HG02623 (cell line): ENCODE data around the gene ARHGAP25.
A peak's percentile ranks its signal among the peaks of the same experiment; 100 is the strongest.

ENCODE experiments used
- ATAC-seq: cut with Tn5 transposase; IDR thresholded peaks from one replicate; pipeline ENCODE4 v1.9.1; 2021; ENCODE audit warnings: moderate library complexity; ENCODE audit not compliant: unreplicated experiment

Gene ARHGAP25, protein sequence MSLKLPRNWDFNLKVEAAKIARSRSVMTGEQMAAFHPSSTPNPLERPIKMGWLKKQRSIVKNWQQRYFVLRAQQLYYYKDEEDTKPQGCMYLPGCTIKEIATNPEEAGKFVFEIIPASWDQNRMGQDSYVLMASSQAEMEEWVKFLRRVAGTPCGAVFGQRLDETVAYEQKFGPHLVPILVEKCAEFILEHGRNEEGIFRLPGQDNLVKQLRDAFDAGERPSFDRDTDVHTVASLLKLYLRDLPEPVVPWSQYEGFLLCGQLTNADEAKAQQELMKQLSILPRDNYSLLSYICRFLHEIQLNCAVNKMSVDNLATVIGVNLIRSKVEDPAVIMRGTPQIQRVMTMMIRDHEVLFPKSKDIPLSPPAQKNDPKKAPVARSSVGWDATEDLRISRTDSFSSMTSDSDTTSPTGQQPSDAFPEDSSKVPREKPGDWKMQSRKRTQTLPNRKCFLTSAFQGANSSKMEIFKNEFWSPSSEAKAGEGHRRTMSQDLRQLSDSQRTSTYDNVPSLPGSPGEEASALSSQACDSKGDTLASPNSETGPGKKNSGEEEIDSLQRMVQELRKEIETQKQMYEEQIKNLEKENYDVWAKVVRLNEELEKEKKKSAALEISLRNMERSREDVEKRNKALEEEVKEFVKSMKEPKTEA

DNA sequence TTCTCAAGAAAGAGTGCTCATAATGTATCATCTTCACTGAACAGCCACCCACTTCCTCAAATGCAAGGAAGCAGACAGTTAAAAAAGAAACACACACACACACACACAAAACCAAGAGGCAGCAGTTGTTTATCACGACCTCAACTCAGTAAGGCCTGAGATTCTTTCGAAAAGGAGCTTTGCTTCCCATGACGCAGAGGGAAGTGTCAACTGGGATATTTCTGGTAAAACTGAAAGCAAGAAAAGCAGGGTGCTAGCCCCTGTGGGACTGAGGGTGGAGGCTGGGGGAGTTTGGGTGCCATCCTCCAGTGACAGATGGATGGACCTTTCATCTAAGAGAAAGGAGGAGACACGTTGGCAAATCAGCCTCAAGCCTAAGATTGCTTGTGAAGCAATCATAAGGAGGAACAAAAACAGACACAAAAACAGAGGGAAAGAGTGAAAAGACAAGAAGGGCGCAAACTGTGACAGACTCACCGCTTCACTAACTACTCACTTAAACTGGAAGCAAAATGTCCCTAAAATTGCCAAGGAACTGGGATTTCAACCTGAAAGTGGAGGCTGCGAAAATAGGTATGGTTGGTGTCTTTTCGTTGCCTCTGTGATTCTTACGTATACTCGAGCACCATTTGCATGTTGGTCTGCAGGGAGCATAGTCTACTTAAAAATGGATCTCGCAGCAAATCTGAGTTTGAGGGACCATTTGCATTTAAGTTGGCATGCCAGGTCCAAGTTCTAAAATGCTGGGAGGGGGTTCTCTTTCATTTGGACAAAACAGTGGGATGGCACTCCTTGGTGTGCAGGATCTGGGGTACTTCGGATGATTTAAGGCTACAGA is at the start of gene ARHGAP25:
ARHGAP25 (plus strand) TSS at position 124 of the 838 bp plus-strand sequence; CDS start at position 513, 389 bp downstream.
- peak; percentile 44 for ATAC-seq

DNA sequence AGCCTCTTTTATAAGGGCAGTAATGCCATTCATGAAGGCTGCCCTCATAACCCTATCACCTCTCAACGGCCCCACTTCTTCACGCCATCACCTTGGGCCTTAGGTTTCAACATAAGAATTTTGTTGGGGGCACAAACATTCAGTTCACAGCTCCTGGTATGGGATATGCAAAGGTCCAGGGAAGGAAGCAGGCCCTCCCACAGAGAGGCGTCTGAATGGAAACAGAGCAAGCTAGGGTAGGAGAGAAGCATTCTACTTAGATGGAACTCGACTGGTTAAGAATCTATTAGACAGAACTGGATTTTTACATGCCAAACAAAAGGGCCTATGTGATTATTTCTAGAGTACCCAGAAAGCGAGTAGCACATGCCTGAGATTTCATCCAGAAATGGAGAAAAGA is 48.4 kb upstream of the ARHGAP25 start:
- ATAC-seq = no peak

DNA sequence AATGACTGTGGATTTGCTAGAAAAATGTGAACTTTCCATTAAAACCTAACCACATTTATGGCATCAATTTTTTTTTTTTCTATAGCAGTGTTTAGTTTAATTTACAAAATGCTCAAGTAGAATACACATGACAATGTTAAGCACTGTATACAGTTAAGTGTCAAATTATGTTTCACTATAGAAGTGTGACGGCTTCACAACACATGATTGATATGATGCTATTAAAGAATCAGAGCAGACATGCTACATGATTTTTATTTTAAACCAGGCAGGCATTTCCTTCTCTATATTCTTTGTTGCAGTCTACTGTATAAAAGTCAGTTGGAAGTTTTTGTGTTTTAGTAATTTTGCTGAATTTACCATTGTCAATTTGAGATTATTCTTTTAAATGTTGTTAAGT is 47.6 kb upstream of the ARHGAP25 start:
- ATAC-seq = no peak

DNA sequence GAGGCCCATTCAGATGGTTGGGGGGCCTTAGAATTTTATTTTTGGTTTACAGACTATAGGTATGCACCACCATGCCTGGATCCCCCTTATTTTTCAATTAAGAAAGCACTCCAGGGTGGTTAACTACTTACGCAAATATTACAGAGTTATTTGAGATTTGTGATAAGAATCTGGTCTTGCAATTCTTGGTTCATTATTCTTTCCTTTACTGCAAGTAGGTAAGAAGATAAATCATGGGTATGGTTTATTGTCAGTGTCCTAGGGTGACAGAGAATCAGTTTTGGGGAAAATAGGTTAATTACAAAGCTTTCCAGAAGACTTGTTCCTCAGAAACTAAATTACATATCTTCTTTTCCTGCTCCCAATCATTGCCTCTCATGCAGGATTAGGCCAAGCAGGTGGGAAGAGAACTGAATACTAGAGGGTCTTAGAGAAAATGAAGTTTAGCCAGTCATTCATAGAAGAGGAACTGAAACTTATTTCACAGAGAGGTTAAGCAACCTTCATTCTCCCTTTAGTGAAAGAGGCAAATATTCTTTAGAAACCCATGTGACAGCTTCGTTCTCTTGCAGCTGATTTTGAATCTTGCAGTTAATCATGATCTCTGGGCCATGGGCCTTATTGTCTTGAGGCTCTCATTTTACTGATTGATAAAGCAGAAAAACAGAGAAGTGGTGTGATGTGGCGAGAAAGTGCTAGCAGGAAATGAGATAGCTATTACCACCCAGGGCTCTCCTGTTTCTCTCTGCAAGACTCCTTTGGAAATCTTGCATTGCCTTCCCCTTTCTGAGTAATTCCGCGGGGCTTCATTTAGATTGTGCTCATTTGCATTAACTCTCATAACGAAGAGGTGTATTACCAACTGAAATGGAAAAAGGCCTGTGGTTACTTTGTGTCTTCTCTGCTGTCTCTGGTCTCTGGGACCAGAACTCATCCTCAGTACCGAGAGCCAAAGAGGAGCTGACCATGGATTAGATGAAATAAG is 44.8 kb upstream of the ARHGAP25 start:
- ATAC-seq = peak; percentile 90

DNA sequence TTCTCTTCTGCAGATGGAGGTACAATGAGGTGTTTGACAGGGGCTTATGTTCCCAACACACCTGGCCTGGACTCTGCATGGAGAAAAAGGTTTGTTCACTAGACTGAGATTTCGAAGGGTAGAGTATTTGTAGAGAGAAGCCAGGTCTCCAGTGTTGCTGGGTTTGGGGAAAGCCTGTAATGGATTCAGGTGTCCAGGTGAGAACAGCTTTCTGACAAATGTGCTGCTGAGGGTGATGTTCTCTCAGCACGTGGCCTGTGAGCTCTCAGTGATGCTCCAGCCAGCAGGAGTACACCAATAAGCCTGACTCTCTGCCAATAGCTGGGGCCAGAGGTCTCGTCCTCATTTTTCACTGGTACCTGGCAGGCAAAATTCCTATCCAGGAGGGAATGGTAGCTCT is 43.8 kb upstream of the ARHGAP25 start:
- ATAC-seq = no peak

DNA sequence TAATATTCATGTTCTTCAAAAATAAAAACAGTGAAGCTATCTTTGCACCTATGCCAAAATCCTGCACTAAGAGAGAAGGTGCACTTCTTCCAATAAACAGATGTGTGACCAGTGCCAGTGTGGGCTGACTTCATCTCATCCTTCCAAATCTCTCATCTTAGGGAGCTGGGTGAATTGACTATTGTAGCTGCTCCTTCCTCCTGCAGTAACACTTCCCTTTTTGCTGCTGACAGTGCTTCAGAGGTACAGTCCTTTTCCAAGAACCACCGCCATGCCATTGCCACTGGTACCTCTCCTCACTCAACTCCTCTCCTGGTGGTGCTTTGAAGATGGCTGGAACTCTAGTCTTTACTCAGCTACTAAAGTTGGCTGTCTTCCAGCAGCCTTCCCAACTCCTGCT is 42.1 kb upstream of the ARHGAP25 start:
- no peak for ATAC-seq

DNA sequence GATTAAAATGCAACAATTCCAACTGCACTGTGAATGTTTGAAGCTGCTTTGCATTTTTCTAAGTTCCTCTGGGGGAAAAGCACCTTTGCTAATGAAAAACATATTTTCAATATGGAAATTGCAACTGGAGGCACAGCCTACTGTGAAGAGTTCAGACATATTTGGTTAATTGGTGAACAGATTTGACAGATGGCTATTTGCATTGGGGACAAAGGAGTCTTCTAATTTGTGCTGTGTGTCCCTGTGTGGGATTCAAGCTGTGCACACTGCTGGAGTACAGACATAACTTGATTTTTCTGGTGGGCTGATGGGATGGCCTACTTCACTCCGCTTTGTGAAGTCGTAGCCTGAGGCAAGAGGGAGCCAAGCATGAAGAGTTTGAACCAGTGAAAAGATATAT is 40.7 kb upstream of the ARHGAP25 start:
- ATAC-seq = no peak

DNA sequence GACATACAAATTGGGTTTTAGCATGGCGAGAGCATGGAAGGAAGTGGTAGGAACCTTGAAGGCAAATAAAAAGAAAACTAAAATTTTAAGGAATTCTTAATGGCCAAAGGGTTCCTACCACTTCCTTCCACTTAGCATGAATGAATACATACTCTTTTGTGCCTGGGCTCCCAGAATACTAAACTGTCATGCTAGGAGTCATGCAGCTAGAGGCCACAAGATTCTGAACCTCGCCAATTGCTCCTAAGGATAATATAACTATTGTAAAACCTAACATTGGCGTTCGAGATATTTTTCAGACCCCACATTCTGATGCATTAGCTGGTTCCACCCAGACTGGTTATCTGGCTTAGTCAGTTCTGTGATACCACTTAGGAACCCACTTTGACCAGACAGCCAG is 38.6 kb upstream of the ARHGAP25 start:
- no peak for ATAC-seq

DNA sequence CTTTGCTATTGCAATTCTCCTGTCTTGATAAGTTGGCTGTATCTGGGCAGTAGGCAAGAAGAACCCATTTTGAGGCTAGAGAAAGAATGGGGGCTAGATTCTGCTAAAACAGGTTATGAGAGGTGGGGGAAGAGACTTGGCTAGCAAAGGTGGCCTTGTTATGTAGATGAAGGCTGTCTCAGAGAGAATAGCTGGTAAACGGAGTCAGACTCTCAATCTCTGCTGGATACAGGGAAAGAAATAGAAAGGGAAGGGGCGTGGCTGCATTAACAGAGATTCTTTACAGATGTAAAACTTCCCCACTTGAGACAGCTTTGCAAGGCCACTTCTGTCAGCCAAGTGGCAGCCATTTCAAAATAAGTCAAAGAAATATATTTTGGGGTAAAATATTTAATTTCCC is 38.1 kb upstream of the ARHGAP25 start:
- ATAC-seq = no peak

DNA sequence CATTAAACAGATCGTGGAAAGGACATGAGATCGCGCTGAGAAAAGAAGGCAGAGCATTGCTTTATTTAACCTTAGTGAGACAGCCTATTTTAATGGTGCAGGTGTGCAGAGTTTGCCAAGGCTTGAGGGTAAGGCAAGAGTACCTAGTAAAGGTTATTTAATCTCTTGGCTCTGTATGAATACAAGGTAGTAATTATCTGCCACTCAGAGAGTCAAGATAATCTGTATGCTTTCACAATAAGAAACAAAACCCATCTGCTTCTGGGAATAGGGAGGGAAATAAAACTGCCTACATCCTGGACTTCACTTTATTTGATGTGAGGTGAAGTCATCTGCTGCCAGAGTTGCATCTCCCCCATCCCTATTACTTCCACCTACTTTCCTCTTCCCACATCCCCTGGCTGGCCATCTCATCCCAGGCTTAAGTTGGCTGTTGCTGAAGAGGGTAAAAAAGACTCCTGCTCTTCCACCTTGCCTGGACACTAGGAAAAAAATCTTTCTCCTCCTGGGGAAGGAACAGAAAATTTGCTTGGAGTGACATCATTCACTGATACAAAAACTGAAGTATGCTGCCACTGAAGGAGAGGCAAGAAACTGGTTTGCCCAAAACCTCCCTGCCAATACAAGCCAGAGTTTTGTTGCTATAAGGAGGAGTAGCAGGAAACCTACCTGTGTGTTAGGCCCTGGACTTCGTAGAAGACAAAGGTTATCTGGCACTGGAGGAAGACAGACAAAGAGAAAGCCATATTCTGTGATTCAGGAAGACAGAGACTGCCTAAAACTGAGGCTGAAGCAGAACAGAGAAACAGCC is 35.8 kb upstream of the ARHGAP25 start:
- no peak for ATAC-seq

DNA sequence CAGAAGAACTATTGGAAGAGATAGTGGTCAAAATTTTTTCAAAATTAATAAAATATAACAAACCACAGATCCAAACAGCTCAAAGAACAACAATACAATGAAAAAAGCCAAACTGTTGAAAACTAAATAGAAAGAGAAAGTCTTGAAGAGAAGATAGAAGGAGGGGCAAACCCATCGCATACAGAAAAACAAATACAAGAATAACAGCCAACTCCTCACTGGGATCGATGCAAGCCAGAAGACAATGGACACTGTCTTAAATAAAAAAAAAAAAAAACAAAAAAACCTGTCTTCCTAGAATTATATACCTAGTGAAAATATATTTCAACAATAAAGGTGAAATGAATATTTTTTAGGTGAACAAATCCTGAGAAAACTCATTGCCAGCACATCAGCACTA is 34.1 kb upstream of the ARHGAP25 start:
- ATAC-seq = no peak

DNA sequence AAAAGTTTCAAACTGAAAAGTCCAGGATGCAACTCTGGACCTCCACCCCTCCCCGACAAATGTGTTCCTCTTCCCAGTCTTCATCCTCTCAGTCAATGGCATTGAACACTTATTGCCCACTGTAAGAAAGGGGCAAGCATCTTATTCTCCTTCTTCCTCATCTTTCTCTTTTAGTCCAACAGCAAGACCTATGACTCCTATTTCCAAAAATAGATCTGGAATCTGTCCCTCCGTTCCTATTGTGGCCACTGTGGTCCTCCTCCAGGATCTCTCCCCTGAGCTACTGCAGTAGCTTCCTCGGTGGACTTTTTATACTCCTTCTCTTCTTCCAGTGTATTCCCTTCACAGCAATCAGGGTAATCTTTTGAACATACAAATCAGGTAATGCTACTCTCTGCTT is 28.0 kb upstream of the ARHGAP25 start:
- ATAC-seq = no peak

DNA sequence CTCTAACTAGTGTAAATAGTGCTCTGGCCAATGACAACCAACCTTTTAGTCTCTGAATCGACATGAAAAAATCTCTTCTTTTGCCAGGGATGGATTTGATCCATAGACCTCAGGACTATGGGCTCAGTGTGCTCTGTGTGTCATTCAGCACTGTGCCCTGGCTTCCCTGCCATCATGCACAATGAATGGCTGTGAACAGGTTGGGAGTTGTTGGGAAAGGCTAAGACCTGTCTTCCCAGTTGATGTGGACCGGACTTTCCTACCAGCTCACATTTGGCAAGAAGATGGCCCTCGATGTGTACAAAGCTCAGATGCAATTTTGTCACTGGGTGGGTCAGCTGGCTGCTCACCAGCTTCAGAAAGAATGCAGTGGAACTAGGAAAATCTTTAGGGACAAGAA is 26.0 kb upstream of the ARHGAP25 start:
- ATAC-seq = no peak

DNA sequence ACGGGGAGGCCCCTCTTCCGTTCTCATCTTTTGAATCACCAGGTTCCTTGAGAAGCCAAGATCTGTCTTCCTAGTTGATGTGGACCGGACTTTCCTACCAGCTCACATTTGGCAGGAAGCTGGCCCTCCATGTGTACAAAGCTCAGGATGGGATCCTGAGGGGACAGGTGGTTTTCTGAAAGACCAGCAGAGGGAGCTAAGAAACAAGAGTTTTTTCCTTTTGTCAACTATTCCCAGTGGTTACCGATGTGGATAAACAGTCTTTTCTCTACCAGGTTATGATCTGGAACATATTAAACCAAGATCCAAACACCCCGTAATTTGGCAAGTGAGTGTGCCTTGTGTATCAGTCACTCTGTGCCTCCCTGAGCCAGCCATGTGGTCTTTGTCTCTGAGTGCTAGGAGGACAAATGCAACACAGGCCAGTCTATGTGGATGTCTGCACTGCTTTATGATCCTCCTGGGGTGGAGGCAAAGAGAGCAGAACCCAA is 25.1 kb upstream of the ARHGAP25 start:
- ATAC-seq = peak; percentile 47

DNA sequence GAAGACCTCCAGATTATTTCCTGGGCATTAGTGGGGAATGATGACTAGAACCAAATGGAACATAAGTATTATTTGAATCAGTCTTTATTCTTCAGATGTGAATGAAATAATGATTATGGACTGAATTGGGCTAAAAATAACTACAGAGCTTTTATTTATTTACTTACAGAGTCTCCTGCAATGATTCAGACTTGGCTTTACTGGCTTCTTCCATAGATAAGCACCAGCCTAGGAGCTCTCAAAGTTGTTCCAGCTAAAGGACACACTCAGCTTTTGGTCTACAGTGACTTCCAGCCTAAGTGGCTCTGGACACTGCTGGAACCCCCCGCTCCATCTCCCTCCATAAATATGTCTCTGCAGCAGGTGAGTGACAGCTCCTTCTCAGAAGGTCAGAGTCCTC is 24.3 kb upstream of the ARHGAP25 start:
- no peak for ATAC-seq

DNA sequence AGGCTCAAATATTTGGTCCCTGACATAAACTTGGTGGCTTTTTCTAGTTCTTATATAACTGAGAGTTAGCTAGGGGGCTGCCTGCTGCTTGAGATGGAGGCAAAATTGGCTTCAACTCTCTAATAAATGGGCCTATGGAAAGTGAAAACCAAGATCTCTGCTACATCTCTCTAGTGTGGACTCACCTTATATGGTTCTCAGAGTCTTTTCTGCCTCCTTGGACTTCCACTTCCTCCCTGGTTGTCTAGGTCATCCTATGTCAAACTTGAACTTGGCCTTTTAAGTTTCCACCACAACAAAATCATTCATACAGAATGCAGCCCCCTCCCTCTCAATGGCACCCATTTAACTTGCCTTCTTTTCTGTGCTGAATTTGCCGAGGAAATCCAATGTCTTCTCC is 23.9 kb upstream of the ARHGAP25 start:
- no peak for ATAC-seq

DNA sequence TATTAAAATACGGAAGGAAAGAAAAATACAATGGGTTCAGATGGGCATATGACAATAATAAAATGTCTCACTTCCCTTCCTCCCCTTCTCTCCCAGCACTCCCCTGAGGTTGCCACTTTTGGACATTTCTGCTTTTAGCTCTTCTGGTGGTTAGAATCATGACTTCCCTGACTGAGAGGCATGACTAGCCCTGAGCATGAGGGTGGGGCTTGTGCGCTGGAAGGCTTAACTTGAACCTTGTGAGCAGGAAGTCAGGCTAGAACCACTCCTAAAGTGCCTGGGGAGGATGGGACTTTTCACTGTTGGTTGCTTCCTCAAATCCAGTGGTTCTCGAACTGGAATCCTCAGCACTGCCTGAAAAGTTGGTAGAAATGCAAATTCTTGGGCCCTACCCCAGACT is 19.7 kb upstream of the ARHGAP25 start:
- ATAC-seq = peak; percentile 75

DNA sequence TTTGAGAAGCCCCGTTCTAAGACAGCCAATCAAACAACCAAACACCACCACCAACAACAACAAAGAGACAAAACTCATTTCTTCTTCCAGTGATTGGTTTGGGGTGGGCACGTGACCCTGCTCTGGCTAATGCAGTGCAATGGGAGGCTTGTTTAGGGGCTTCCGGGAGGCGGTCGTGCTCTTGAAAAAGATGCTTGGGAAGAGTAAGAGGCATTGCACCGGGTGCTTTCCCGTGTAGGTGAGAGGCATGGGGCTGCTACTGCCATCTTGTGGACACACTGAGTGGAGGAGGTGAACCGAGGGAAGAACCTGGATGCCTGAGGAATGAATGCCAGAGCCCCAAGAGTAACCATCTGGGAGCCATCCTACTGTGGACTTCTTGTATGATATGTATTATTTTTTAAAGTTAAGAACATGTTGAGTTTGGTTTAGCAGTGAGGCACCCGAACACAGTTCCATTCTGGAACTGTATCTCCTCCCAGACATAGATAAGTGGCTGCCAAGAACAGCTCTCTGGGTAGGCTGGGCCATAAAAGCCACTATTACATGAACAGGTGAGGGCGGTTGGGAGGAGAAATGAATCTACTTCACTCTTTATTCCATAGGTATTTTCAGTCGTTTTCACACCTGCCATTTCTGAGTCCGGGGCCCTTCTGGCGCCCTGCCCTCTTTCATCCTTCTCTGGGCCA is 19.1 kb upstream of the ARHGAP25 start:
- peak; percentile 54 for ATAC-seq
